Vagina (tissue), 2 donors: ENCODE data around the gene PDPK1. TPM values are rescaled to one million over a fixed set of nuclear protein-coding genes. Genes with fewer than 3 reads are reported as not detected.

ENCODE experiments used
- DNase-seq, 2 donors: peaks; one replicate each; pipeline ENCODE4 v3.0.0-alpha.2; 2017; ENCODE audit errors: extremely low spot score in 2 of 2
- H3K27ac ChIP-seq: fragments of 200-600 bp; sonication (generic); one replicate; pipeline ENCODE4 v1.5.1; 2019
- H3K27me3 ChIP-seq: fragments of 200-600 bp; sonication (generic); one replicate; pipeline ENCODE4 v1.5.1; 2019
- H3K36me3 ChIP-seq, 2 donors: fragments of 200-600 bp; sonication (generic); one replicate each; pipeline ENCODE4 v1.5.1; 2017 to 2019
- H3K4me1 ChIP-seq: fragments of 200-600 bp; sonication (generic); one replicate; pipeline ENCODE4 v1.5.1; 2019
- H3K4me3 ChIP-seq, 2 donors: fragments of 200-600 bp; sonication (generic); 1 replicate in 1 of 2; 2 replicates in 1 of 2; pipeline ENCODE4 v1.5.1; 2016 to 2019
- H3K9me3 ChIP-seq: fragments of 200-600 bp; sonication (generic); one replicate; pipeline ENCODE4 v1.5.1; 2019
- POLR2A ChIP-seq, 2 donors: fragments of 450-650 bp; IDR thresholded peaks; one replicate each; pipeline ENCODE4 v1.6.1; 2017; ENCODE audit warnings: antibody characterized with exemption in 2 of 2, mild to moderate bottlenecking in 2 of 2, moderate library complexity in 2 of 2
- POLR2AphosphoS5 ChIP-seq, 2 donors: sonication (generic); formaldehyde crosslinking; IDR thresholded peaks; one replicate each; pipeline ENCODE4 v1.9.0; 2017; ENCODE audit warnings: antibody characterized with exemption in 2 of 2, mild to moderate bottlenecking in 2 of 2, low read depth in 1 of 2; ENCODE audit not compliant: insufficient read depth in 1 of 2
- intact Hi-C: fragments of 100-400 bp; cut with DNase I; formaldehyde crosslinking; loops from one replicate; pipeline ENCODE4 v1.15.1; 2023
- total RNA-seq: library from RNA; depleted of rRNA; stranded (reverse); fragments of >200 nt; gene quantifications from one replicate; pipeline ENCODE4 v1.2.3, GENCODE V29; 2016
- TF ChIP-seq, protein P1 (sequence below), 3 experiments: fragments of 450-650 bp in 2 of 3; fragments of 200-600 bp in 1 of 3; sonication (generic) in 1 of 3; IDR thresholded peaks; one replicate each; pipeline ENCODE4 v1.5.1; 2017 to 2019; ENCODE audit warnings: antibody characterized with exemption in 3 of 3, mild to moderate bottlenecking in 2 of 3, moderate library complexity in 2 of 3

The PDPK1 gene
- total RNA-seq, 1 donor from 2014 or later, result 29.2 TPM

- no peaks in the 10 kb centered on the region for H3K9me3 ChIP-seq
- intact Hi-C loops, result no loop called here
- H3K27ac ChIP-seq, result no peak overlapping the region
- TF ChIP-seq POLR2A (IDR thresholded peaks at IDR 0.05), result no peak
- no peak for TF ChIP-seq POLR2AphosphoS5 (IDR thresholded peaks at IDR 0.05; ENCODE audit: insufficient read depth in 1 of 2, low read depth in 1 of 2)
- TF ChIP-seq, protein P1, sequence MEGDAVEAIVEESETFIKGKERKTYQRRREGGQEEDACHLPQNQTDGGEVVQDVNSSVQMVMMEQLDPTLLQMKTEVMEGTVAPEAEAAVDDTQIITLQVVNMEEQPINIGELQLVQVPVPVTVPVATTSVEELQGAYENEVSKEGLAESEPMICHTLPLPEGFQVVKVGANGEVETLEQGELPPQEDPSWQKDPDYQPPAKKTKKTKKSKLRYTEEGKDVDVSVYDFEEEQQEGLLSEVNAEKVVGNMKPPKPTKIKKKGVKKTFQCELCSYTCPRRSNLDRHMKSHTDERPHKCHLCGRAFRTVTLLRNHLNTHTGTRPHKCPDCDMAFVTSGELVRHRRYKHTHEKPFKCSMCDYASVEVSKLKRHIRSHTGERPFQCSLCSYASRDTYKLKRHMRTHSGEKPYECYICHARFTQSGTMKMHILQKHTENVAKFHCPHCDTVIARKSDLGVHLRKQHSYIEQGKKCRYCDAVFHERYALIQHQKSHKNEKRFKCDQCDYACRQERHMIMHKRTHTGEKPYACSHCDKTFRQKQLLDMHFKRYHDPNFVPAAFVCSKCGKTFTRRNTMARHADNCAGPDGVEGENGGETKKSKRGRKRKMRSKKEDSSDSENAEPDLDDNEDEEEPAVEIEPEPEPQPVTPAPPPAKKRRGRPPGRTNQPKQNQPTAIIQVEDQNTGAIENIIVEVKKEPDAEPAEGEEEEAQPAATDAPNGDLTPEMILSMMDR (IDR thresholded peaks at IDR 0.05), result no peak
- DNase-seq, result no peak
- H3K4me3 ChIP-seq, result no peak overlapping the region
- peaks cover 0 to 48% of the 10 kb centered on the region in 2 donors for H3K36me3 ChIP-seq
- H3K4me1 ChIP-seq, result no peaks in the 10 kb centered on the region
- H3K27me3 ChIP-seq, result no peaks in the 10 kb centered on the region
These were observed 53.8 kb downstream of the PDPK1 start for GRCh38 chr16:2591476-2592240.

GRCh38 chr16:2592786-2593185 is 55.0 kb downstream of the PDPK1 start:
- no peaks in the 10 kb centered on the region for H3K27me3 ChIP-seq
- H3K9me3 ChIP-seq, result no peaks in the 10 kb centered on the region
- no peak for DNase-seq
- intact Hi-C loops, result no loop called here
- no peak overlapping the region for H3K4me3 ChIP-seq
- no peak overlapping the region for H3K27ac ChIP-seq
- TF ChIP-seq, protein P1 (IDR thresholded peaks at IDR 0.05), result no peak
- no peak for TF ChIP-seq POLR2AphosphoS5 (IDR thresholded peaks at IDR 0.05; ENCODE audit: insufficient read depth in 1 of 2, low read depth in 1 of 2)
- TF ChIP-seq POLR2A (IDR thresholded peaks at IDR 0.05), result no peak
- H3K36me3 ChIP-seq, result peaks cover 0 to 48% of the 10 kb centered on the region in 2 donors
- H3K4me1 ChIP-seq, result no peaks in the 10 kb centered on the region

- TF ChIP-seq, protein P1 (IDR thresholded peaks at IDR 0.05), result no peak
- no peak for TF ChIP-seq POLR2A (IDR thresholded peaks at IDR 0.05)
- no peak for TF ChIP-seq POLR2AphosphoS5 (IDR thresholded peaks at IDR 0.05; ENCODE audit: insufficient read depth in 1 of 2, low read depth in 1 of 2)
- DNase-seq, result no peak
- no peak overlapping the region for H3K4me3 ChIP-seq
- H3K27me3 ChIP-seq, result no peaks in the 10 kb centered on the region
- H3K27ac ChIP-seq, result no peak overlapping the region
- intact Hi-C loops, result no loop called here
- H3K4me1 ChIP-seq, result no peaks in the 10 kb centered on the region
- no peaks in the 10 kb centered on the region for H3K9me3 ChIP-seq
- H3K36me3 ChIP-seq, result peaks cover 0 to 38% of the 10 kb centered on the region in 2 donors
These were observed 57.8 kb downstream of the PDPK1 start for GRCh38 chr16:2595393-2596205.

DNA sequence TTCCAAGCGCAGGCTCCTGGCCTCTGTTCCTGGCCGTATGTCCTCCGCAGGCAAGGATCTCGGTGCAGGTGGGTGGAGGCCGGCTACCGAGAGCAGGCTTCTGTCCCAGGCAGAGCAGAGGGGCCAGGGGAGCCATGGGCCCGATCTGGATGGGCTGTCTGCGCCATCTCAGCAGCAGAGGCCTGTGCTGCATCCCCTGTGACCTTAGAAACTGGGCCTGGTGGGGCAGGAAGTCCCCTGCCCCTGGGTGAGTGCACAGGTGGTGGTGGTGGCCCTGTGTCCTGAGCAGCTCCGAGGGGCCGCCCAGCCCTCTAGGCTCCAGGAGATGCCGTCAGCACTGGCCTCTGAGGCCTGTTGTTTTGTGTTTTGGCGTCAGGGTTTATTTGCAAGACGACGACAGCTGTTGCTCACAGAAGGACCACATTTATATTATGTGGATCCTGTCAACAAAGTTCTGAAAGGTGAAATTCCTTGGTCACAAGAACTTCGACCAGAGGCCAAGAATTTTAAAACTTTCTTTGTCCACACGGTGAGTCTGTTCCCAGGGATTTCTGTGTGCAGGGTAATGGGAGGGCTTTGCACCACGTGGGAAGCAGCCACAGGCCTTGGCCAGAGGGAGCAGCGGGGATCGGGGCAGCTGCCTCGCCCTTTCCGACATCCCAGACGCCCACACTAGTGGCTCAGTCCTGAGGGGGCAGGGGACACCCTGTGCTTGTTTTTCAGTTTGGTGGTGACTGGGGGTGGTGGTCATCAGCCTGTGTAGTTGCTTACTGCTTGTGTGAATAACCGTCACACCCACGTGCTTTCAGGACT is 59.1 kb downstream of the PDPK1 start:
- intact Hi-C loops, result no loop called here
- no peak overlapping the region for H3K4me3 ChIP-seq
- H3K36me3 ChIP-seq, result peaks cover 0 to 38% of the 10 kb centered on the region in 2 donors
- DNase-seq, result no peak
- H3K27ac ChIP-seq, result no peak overlapping the region
- TF ChIP-seq POLR2A (IDR thresholded peaks at IDR 0.05) (no peak), POLR2AphosphoS5 (IDR thresholded peaks at IDR 0.05; ENCODE audit: insufficient read depth in 1 of 2, low read depth in 1 of 2) (no peak)
- TF ChIP-seq, protein P1 (IDR thresholded peaks at IDR 0.05), result no peak
- no peaks in the 10 kb centered on the region for H3K4me1 ChIP-seq
- no peaks in the 10 kb centered on the region for H3K9me3 ChIP-seq
- H3K27me3 ChIP-seq, result no peaks in the 10 kb centered on the region
